Cerebellar nuclear complex (tissue), 1 donor: ENCODE measurements around the gene MPPED2.

Experiments
- DNase-seq, 2 experiments: peaks; one replicate each; lab custom pipeline; 2025; lab: John Stamatoyannopoulos, UW

MPPED2 gene

GRCh38 chr11:30586251-30587144 is at the start of gene MPPED2:
Gene MPPED2 (minus strand): TSS chr11:30586353. CDS start chr11:30580373, 5,980 bp downstream.
- DNase-seq, result no peak

- DNase-seq, result no peak
Observed at GRCh38 chr11:30635401-30635989, 49.3 kb upstream of the MPPED2 start.

- DNase-seq, result no peak
Observed at GRCh38 chr11:30631148-30631547, 45.0 kb upstream of the MPPED2 start.

- no peak for DNase-seq
Observed at GRCh38 chr11:30619767-30620166, 33.6 kb upstream of the MPPED2 start.

GRCh38 chr11:30617762-30618161 is 31.6 kb upstream of the MPPED2 start:
- no peak for DNase-seq

DNA sequence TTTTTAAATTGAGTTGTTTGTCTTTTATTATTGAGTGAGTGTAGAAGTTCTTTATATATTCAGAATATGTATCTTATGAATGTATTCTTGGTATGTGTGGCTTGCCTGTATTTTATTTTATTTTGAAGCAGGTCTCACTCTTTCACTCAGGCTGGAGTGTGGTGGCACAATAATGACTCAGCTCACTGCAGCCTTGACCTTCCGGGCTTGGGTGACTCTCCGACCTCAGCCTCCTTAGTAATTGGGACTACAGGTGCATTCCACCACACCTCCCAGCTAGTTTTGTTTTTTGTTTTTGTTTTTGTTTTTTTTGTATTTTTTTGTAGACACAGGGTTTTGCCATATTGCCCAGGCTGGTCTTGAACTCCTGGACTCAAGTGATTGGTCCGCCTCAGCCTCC is 24.5 kb upstream of the MPPED2 start:
- DNase-seq, result no peak

GRCh38 chr11:30608534-30608933 is 22.4 kb upstream of the MPPED2 start:
- DNase-seq, result no peak

DNA sequence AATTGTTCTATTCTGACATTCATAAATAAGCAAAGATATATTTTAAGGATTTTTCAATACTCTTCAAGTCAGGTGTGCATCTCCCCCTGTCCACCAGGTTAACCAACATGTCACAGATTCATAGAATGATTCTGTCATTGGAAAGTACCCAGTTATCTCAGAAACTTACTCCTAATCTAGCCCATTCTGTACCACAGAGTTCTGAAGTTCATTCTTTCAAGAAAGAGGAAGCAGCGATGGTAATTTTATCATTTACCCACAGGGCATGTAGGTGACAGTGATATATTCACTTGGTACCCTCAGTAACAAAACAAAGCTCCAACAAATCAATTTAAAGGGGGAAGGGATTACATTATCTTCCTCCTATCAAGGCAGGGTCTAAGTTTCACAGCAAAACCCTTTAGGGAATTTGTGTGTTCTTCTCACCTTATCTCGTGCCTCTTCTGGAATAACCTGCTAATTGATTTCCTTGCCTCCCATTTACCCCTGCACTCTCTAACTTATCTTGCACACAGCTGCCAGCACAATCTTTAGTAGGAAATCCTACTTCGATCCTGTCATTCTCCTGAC is 19.0 kb upstream of the MPPED2 start:
- no peak for DNase-seq

DNA sequence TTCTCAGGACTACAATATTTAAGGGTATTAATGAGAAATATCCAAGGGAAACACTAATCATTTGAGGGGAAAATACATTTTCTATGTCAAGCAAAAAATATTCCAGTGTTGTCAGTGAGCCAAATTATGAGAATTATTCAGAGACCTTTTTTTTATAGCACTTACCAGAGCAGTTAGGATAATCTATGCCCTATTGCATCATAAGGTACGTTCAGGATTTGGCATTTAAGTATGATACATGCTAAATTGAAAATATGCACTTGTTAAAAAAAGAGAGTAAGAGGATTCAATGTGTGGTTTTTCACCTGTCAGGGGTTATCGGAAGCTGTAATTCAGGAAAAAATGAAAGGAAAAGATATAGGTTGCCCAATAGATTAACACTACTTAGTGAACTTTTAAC is 17.2 kb upstream of the MPPED2 start:
- DNase-seq, result no peak

DNA sequence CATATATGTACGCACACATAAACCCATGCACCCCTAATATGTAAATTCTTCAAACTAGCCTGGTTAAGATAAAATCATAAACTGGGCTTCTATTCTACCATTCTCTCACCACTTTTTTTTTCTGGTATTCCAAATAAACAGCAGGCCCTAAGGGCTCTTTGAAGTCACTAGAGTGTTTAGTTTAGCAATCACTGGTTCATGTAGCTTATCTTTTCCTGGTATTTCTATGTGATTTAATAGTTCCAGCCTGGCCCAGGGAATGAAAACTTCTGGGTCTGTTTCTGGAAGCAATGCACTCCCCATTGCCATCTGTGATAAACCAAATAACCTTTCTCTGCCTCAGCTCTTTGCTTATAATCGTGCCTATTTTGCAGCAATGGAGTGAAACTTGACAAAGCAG is 10.7 kb upstream of the MPPED2 start:
- DNase-seq, result no peak

GRCh38 chr11:30595934-30596333 is 9.8 kb upstream of the MPPED2 start:
- DNase-seq, result no peak

DNA sequence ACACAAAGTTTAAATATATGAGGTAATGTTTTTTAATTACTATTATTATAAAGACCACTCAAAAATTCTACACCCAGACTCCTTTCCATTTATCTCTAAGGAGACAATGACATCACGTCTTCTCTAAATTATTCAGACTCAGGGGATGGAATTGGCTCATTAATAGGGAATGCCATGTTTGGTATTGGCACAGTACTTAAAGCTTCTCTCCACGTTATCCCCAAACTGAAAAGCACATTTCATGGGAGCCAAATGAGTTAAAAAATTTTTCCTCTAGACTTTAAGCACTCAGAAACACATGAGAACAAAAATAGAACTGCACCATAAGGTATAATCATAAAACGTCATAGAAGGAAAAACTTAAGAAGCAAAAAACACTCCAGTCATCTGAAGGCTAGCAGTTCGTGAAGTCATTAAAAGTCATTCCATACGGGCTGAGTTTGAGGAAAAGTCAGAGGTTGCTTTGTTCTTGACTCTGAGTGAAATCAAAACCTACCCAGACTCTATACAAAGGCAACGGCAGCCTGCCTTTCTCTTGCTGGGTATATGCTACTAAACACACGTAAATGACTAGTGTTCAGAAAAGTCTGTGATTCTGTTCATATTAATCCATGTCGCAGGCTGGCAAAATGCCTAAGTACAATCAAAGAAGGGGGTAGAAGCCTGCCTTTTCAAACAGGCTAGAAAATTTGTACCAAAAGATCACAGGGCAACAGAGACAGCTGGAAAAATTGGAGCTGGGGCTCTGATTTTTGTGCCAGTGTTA is 8.7 kb upstream of the MPPED2 start:
- no peak for DNase-seq

DNA sequence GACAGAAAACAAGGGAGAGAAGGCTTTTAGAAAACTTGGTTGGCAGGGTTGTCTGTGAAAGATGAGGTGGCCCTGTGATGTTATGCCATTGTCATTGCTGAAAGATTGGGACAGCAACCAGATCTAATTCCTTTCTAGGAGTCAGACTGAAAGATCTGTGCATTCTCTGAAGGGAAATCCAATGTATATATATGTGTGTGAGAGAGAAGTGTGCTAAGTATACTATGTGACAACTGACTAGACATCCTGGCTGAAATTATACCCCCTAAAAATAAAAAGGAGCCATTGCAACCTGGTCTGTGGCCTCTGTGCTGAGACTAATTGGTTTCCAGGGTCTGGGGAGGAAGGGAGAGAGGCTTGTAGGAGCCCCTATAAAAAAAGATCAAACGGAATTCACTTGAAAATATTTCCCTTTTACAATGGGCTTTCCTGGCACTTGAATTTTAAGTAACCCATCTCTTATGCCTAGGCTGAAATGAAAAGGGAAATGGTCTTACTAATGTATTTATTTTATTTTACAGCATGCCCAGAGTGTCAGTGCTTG is 1.2 kb upstream of the MPPED2 start:
- no peak for DNase-seq

GRCh38 chr11:30585892-30586250 is 282 bp downstream of the MPPED2 start:
- DNase-seq, result no peak

- no peak for DNase-seq
Observed at GRCh38 chr11:30585125-30585891, 845 bp downstream of the MPPED2 start.

DNA sequence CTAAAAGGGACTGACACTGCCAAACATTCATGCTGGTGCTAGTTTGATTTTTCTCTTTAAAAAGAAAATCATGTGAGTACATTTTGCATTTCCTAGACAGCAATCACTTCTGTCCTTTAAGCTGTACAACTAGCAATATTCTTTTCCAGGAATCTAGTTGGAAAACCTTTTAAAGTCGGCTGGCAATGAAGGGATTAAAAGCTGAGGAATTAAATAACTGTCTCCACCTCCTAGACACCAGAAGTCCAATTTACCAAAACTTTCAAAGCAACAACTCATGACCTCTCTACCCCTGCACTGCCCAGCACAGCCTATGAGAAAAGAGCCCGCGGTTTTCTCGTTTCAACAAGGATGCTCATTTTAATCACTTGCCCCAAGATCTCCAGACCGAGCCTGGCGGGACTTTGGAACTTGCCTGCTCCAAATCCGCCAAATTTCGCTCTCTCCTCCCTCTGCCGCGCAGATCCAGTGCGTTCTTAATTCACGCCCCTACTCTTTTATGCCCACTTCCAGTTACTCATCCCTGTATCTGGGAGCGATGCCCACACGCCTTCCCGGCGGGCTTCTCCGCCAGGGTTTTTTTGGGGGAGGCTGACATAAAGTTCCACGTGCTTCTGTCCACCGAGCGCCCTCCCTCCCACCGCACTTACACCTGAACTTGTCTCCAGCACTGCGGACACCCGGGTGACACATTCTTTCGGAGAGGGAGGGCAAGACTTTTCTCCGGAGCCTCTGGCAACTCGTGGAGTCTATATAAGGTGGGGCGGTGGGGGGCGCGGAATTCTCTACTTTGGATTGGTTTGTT is 2.5 kb downstream of the MPPED2 start:
- DNase-seq, result no peak

- DNase-seq, result no peak
Observed at GRCh38 chr11:30582726-30583125, 3.4 kb downstream of the MPPED2 start.

- DNase-seq, result no peak
Observed at GRCh38 chr11:30581675-30582074, 4.5 kb downstream of the MPPED2 start.

DNA sequence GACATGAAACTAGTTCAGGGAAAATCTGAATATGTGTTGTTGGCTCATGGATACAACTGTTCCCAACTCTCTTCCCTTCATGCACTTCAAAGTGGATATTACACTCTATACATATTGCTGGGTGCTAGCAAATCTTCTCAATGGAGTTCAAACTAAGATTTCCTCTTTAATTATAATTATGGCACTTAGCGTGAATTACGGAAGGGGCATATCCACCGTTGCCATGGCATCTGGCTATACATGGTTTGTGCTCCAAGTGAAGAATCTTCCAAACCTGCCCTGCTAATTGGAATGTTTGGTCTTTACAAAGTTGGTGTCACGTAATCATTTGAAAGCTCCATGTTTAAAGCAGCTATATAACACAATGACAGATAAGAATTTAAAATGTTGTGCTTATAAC is 5.6 kb downstream of the MPPED2 start:
- no peak for DNase-seq

GRCh38 chr11:30579415-30580175 is 6.6 kb downstream of the MPPED2 start:
- no peak for DNase-seq
